Tibial nerve (tissue), 4 donors: ENCODE results near the gene CUL9. TPM values are rescaled to one million over a fixed set of nuclear protein-coding genes. Genes with fewer than 3 reads are reported as not detected.
A peak's percentile ranks its signal among the peaks of the same experiment; 100 is the strongest.

ENCODE experiments used
- DNase-seq, 2 donors: peaks; one replicate each; pipeline ENCODE4 v3.0.0-alpha.2; 2019; ENCODE audit warnings: low spot score in 2 of 2
- H3K27ac ChIP-seq, 4 donors: fragments of 200-600 bp; sonication (generic) in 3 of 4; one replicate each; pipeline ENCODE4 v1.5.1; 2017 to 2019; ENCODE audit warnings: mild to moderate bottlenecking in 1 of 4
- H3K27me3 ChIP-seq, 2 donors: fragments of 200-600 bp; sonication (generic) in 1 of 2; one replicate each; pipeline versions ENCODE4 v1.5.1 to v1.6.0; 2017 to 2019
- H3K36me3 ChIP-seq, 3 donors: fragments of 200-600 bp; sonication (generic); one replicate each; pipeline ENCODE4 v1.5.1; 2018 to 2019
- H3K4me1 ChIP-seq, 4 donors: fragments of 200-600 bp; sonication (generic) in 3 of 4; one replicate each; pipeline ENCODE4 v1.5.1; 2017 to 2019
- H3K4me3 ChIP-seq, 4 donors: fragments of 200-600 bp; sonication (generic) in 3 of 4; one replicate each; pipeline ENCODE4 v1.5.1; 2017 to 2019; ENCODE audit warnings: mild to moderate bottlenecking in 1 of 4, moderate library complexity in 1 of 4
- H3K9me3 ChIP-seq, 4 donors: fragments of 200-600 bp; sonication (generic) in 3 of 4; one replicate each; pipeline ENCODE4 v1.5.1; 2017 to 2019
- CTCF ChIP-seq, 5 experiments: fragments of 200-600 bp in 3 of 5; fragments of 450-650 bp in 2 of 5; sonication (generic) in 3 of 5; IDR thresholded peaks; one replicate each; pipeline ENCODE4 v1.5.1; 2016 to 2019; ENCODE audit warnings: antibody characterized with exemption in 5 of 5, mild to moderate bottlenecking in 3 of 5, moderate library complexity in 2 of 5
- EP300 ChIP-seq, 2 donors: sonication (generic); formaldehyde crosslinking; IDR thresholded peaks; one replicate each; pipeline ENCODE4 v1.6.1; 2017; ENCODE audit warnings: antibody characterized with exemption in 2 of 2, mild to moderate bottlenecking in 1 of 2
- POLR2A ChIP-seq, 2 donors: fragments of 450-650 bp; IDR thresholded peaks; one replicate each; pipeline ENCODE4 v1.6.1; 2017; ENCODE audit warnings: antibody characterized with exemption in 2 of 2, mild to moderate bottlenecking in 2 of 2, moderate library complexity in 2 of 2
- WGBS, 2 donors: methylation state at CpG; one replicate each; pipeline ENCODE4 v1.1.5; 2018; 5-methylcytosine and 5-hydroxymethylcytosine counted together
- total RNA-seq, 4 donors: library from RNA; depleted of rRNA; stranded (reverse); fragments of >200 nt; gene quantifications; one replicate each; pipeline ENCODE4 v1.1.0, GENCODE V29; 2016

CUL9 gene
- total RNA-seq, 4 donors from 2014 or later: 47.9 to 76.2 (median 49.3) TPM

DNA sequence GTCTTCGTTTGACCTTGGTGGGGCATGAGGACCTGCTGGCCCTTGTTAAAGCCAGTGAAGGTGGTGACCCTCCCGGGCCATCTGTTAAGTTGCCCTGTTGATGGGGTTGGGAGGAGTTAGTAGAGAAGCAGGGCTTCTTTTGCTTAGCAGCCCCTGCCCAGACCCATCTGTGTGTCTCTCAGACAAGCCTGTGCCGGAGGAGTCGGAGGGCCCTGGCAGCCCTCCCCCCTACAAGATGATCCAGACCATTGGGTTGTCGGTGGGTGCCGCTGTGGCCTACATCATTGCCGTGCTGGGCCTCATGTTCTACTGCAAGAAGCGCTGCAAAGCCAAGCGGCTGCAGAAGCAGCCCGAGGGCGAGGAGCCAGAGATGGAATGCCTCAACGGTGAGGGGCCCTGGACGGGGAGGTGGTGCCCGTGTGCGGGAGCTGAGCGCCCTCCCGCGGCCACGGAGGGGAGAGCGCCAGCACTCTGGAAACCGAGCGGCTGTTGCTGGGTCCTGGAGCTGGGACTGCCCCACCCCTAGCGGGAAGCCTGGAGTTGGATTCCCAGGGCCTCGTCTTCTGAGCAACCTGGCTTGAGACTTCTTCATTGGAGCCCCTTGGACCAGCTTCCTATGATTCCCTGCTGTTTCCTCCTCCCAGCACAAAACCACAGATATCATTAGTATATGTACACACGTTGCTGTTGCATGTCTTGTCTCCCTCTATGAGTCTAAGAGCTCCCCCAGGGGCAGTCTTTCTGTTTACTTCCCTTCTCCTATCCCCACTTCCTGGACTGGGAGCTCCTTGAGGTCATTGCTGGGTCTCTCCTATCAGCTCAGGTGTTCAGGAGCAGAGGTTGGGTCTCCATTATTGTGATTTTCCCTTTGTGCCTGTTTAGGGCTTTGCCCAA is 38.5 kb upstream of the CUL9 start:
- Histone ChIP-seq H3K27ac (peak overlapping the region in 3 of 4 donors; percentile 3 to 44 (median 28)), H3K4me1 (peaks cover 4 to 11% (median 8%) of the 10 kb centered on the region in 4 donors), H3K4me3 (no peak overlapping the region), H3K27me3 (no peaks in the 10 kb centered on the region), H3K36me3 (no peaks in the 10 kb centered on the region), H3K9me3 (no peaks in the 10 kb centered on the region)
- WGBS, 2 donors: 9 to 12% methylated on average over 23 to 24 of the region's 25 CpGs
- peak; percentile 33 to 45 for TF ChIP-seq EP300 (IDR thresholded peaks at IDR 0.05)
- TF ChIP-seq CTCF (IDR thresholded peaks at IDR 0.05): peak; percentile 88 to 97 (median 95)
- no peak for TF ChIP-seq POLR2A (IDR thresholded peaks at IDR 0.05)
- peak; percentile 68 to 80 for DNase-seq

- no peak for TF ChIP-seq EP300 (IDR thresholded peaks at IDR 0.05)
- no peak for TF ChIP-seq POLR2A (IDR thresholded peaks at IDR 0.05)
- no peak for TF ChIP-seq CTCF (IDR thresholded peaks at IDR 0.05)
Observed at GRCh38 chr6:43144879-43145278, 37.1 kb upstream of the CUL9 start.

GRCh38 chr6:43146261-43146660 is 35.7 kb upstream of the CUL9 start:
- Histone ChIP-seq H3K4me3 (no peak overlapping the region), H3K27me3 (no peaks in the 10 kb centered on the region), H3K4me1 (peaks cover 4 to 11% (median 8%) of the 10 kb centered on the region in 4 donors), H3K9me3 (no peaks in the 10 kb centered on the region), H3K36me3 (no peaks in the 10 kb centered on the region), H3K27ac (no peak overlapping the region)
- no peak for DNase-seq
- TF ChIP-seq CTCF (IDR thresholded peaks at IDR 0.05) (no peak), POLR2A (IDR thresholded peaks at IDR 0.05) (no peak)
- WGBS, 2 donors: 82 to 97% methylated on average over 3 of the region's 3 CpGs

More at GRCh38 chr6:43144879-43145278, 37.1 kb upstream of the CUL9 start:
- WGBS, 2 donors: 72% methylated on average over 6 of the region's 6 CpGs
- peaks cover 4 to 11% (median 8%) of the 10 kb centered on the region in 4 donors for H3K4me1 ChIP-seq
- no peaks in the 10 kb centered on the region for H3K27me3 ChIP-seq
- no peaks in the 10 kb centered on the region for H3K36me3 ChIP-seq
- no peak overlapping the region for H3K4me3 ChIP-seq
- H3K9me3 ChIP-seq: no peaks in the 10 kb centered on the region
- H3K27ac ChIP-seq: no peak overlapping the region
- no peak for DNase-seq

- Histone ChIP-seq H3K27me3 (no peaks in the 10 kb centered on the region), H3K36me3 (no peaks in the 10 kb centered on the region), H3K27ac (no peak overlapping the region), H3K4me1 (peaks cover 4 to 11% (median 8%) of the 10 kb centered on the region in 4 donors), H3K9me3 (no peaks in the 10 kb centered on the region), H3K4me3 (no peak overlapping the region)
- TF ChIP-seq EP300 (IDR thresholded peaks at IDR 0.05) (no peak), POLR2A (IDR thresholded peaks at IDR 0.05) (no peak), CTCF (IDR thresholded peaks at IDR 0.05) (no peak)
- 86 to 93% methylated on average over 8 of the region's 8 CpGs for WGBS, 2 donors
- no peak for DNase-seq
Observed at GRCh38 chr6:43146709-43147688, 35.0 kb upstream of the CUL9 start.
